ENCODE data around the gene FAM78A.

- TF ChIP-seq POLR2AphosphoS5 (IDR thresholded peaks at IDR 0.05; ENCODE audit: low read depth, low read length) (no peak), POLR2A (IDR thresholded peaks at IDR 0.05; ENCODE audit: low read depth, low read length) (no peak)
These were observed 61.9 kb downstream of the FAM78A start for GRCh38 chr9:131214286-131214856.

Data from GM12892 (cell line).